Effector CD8-positive, alpha-beta T cell (primary cell): ENCODE results near the gene ATG2A.

Experiments used
- DNase-seq: peaks from one replicate; lab custom pipeline; 2025; lab: John Stamatoyannopoulos, UW

ATG2A gene

DNA sequence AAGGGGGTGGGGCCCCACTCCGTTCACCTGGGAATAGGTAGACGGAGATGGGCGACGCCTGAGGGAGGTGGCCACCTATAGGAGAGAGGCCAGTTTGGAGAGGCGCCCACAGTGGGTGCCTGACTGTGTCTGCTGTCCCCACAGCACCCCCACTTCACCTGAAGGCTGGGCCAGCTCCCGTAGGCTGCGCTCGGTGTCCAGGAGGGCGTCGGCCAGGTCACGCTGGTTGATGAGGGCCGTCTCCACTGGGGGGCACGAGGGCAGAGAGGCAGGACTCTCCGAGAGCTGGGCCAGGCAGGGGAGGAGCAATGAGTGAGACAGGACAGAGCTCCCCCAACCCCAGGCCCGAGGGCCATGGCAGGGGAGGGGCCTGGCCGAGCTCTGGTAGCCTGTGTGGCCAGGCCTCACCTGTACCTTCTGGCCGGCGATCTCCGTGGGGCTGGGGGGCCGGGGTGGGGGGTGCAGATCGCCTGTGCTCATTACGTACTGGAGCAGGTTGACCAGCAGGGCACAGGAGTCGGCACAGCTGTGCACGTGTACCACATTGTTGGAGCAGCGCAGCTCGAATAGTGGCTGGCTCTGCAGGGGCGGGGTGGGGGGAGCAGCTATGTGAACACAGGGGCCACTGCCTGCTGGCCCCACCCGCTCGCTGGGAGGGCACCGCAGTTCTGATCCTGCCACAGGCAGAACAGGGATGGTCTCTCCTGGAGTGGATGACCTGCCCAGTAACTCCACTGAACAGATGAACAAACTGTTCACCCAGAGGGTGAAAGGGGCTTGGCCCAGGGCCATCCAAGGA lies 14.7 kb downstream of the ATG2A start:
- no peak for DNase-seq

GRCh38 chr11:64900774-64901173 lies 16.2 kb downstream of the ATG2A start:
- DNase-seq = no peak

GRCh38 chr11:64900263-64900678 lies 16.7 kb downstream of the ATG2A start:
- peak; percentile 11 for DNase-seq

DNA sequence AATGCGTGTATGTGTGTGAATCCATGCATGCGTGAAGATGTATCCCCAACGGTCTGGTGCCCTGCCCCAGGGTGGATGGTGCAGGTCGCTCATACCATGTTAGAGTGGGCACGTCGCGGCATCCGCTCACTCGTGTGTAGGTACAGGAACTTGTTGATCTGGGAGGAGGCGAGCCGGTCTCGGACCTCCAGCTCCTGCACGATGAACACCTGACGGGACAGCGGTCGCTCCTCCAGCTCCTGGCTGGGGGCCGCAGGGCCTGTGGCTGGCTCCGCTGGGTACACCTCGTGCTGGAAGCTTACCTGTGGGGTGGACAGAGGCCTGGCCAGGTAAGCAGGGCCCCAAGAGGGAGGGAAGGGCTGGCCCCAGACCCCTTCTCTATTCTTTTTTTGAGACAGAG lies 18.5 kb downstream of the ATG2A start:
- no peak for DNase-seq

DNA sequence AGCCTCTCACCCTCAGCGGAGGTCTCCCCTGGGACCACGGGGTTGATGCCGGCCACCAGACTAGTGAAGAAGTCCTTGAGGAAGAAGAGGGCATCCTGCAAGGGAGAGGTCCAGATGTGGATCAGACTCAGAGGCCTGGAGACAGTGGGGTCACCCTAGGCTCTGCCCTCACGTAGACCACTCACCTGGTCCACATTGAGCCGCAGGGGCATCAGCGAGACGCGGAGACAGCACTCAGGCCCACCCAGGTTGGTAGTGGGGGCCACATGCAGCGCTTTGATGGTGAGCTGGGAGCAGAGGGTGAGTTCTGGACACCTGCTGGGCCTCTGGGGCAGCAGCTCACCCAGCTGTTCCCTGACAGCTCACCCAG lies 18.9 kb downstream of the ATG2A start:
- no peak for DNase-seq

GRCh38 chr11:64897381-64898075 lies 19.5 kb downstream of the ATG2A start:
- DNase-seq = no peak

GRCh38 chr11:64896448-64897022 lies 20.5 kb downstream of the ATG2A start:
- no peak for DNase-seq

DNA sequence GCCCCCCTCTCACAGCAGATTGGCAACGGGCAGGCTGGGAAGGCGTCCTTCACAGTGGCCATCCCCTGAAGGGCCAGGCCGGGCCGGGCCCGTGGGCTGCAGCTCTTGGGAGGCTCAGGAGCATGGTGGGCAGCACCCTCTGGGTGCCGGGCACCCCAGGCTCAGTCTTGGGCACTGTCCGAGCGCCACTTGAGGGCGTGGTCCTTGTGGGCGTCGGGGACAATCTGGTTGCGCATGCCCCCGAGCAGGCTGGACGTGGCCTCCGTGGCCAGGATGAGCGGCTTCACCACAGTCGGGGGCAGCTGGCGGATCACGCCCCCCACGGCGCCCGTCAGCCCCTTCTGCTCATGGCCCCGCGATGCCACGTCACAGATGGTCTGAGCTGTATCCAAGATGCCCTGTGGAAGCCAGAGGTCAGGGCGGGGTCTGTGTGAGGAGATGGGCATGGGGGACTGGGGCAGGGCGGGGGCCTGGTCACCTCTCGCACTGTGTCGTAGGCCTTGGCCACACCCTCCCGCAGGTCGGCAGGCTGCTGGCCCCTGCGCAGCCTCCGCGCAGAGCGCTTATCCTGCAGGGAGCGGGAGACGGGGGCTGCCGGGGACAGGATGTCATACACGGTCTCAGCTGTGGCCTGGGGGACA lies 22.1 kb downstream of the ATG2A start:
- no peak for DNase-seq

DNA sequence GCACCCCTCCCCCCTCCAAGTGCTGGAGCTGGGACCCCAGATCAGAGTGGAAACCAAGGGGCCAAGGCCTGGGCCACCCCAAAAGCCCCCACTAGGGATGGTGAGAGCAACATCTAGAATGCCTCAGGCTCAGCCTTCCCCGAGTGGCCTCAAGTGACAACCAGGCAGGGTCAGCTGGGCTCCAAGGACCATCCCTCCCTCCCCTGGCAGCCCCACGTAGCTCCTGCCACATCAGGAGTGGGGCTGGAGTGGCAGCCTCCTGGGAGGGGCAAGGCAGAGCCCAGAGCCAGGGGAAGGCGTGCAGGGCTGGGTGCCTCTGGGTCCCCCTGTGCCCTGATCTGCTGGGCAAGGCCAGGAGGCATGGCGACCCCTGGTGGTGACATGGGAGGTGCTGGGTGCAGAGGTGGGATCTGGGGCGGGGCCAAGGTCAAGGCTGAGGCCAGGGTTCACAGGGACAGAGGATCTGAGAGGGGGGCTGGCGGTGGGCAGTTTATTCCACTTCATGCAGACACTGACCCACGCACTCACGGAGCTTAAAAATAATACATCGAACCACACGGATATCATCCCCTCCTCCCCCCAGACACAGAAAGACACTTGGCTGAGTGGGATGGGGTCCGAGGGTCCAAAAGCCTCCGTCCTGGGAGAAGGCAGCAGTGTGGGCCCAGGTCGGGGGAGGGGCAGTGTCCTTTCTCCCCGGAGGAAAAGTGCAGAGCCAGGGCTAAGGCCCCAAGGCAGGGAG lies 22.8 kb downstream of the ATG2A start:
- peak; percentile 91 for DNase-seq

GRCh38 chr11:64893194-64894069 lies 23.6 kb downstream of the ATG2A start:
- no peak for DNase-seq

DNA sequence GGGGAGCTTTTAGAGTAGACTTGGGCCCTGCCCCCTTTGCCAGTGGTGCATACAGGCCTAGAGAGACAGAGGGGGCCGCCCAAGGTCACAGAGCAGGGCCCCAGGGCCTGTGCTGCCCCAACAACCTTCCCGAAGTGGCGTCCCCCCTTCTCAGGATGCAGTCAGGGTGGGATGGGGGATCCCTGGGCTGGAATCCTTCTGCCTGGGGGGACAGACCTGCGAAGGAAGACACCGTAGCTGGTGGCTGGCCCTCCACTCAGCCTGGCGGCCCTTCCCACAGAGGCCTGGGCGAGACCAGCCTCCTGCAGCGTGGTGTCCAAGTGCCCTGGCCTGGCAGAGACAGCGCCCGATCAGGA lies 24.2 kb downstream of the ATG2A start:
- DNase-seq = no peak

GRCh38 chr11:64892411-64892831 lies 24.6 kb downstream of the ATG2A start:
- no peak for DNase-seq

- no peak for DNase-seq
These were observed 25.1 kb downstream of the ATG2A start for GRCh38 chr11:64891880-64892279.

- DNase-seq = no peak
These were observed 25.7 kb downstream of the ATG2A start for GRCh38 chr11:64891215-64891848.

DNA sequence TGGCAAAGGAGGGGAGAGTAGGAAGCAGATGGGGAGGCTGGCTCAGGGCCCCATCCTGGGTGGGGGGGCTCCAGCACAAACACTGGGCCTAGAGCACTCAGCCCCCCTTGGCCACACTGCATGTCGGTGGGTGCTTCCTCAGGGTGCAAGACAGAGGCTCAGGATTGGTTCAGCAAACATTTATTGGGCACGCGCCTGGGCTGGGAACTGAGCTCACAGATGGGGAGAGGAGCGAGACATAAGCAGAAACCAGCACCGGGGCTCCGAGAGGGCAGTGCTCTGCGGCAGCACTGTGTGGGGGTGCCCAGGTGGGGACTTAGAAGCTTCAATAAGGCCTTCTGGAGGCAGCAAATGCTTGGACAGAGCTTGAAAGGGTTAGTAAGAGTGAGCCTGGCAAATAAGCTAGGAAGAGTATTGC lies 26.5 kb downstream of the ATG2A start:
- DNase-seq = no peak

DNA sequence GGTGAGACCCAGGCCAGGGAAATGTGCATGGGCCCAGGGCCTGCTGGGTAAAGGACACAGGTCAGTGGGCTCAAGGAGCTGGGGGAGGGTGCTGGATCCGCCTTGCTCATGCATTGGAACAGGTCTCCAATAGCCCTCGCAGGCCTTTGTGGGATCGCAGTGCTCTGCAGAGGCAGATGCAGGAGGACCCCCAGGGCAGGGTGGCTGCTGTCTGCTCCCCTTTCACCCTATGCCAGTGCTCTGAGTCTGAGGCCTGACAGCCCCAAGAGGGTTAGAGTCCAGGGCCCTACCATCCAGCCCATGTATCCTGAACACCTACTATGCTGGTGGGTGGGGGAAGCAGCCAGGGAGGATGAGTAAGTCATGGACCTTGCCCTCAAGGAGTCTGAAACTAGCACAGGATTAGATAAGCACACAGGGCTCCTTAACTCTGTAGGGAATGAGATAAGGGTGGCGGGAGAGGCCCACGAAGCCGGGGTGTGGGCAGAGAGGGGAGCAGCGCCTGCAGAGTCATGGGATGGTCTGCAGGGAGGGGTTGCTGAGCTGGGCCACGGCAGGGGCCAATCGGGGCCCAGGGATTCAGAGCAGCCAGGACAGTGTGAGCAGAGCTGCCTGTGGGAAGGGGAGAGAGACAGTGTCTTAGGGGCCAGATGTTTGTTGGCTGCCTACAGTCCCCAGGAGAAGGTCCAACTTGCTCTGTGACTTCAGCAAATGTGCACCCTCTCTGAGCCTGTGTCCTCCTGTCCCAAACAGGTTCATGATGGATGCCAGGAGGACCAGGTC lies 28.1 kb downstream of the ATG2A start:
- DNase-seq = no peak

GRCh38 chr11:64888406-64888728 lies 28.6 kb downstream of the ATG2A start:
- no peak for DNase-seq

DNA sequence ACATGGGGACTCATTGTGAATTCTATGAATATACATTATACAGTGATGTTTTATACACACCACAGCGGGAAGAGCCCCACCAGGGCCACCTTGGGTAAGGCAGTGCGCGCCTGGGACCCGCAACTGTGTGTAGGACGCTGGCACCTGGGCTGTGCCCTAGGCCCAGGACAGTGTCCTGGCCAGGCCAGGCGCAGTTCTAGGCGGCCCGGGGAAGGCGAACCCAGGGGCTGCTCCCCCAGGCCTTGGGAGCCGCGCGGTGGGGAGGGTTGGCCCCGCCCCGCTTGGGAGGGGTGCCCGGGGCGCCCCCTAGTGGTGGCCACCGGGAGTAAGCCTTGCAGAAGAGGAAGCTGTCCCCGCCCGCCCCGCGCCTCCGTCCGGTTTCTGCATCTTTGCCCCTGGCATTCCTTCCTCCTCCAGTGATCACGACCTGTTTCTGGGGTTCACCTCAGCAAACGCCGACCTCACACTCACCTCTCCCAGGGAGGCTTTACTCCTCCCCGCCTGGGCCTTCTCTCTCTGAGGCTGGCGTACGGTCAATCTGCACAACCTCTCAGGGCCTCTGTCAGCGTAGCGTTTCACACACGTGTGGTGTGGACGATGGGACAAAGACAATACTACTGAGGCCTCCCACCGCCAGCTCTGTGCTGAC lies 29.1 kb downstream of the ATG2A start:
- peak; percentile 82 for DNase-seq

DNA sequence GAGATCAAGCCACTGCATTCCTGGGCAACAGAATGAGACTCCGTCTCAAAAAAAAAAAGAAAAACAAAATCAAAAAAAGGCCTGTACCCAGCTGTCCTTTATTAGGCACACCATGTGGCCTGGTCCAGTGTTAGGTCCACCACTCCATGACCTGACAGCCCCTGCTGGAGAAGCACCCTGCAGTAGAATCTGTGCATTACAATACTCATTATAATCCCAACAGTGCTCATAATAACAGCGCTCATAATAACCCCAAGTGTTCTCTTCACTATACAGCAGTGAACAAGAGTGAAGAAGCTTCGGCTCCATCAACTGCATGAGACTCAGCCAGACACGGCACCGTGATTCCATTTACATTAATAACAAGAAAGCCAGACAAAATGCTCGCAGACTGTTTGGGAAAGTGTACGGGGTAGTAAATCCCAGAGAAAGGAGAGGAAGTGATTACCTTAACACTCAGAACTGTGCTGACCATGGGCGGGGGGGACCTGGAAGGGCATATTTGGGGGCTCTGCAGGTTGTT lies 29.7 kb downstream of the ATG2A start:
- no peak for DNase-seq
